GM18505 (cell line): Measurements from ENCODE around the gene PALLD.

Experiments used
- ATAC-seq: cut with Tn5 transposase; IDR thresholded peaks from one replicate; pipeline ENCODE4 v1.9.1; 2021; ENCODE audit not compliant: unreplicated experiment
- POLR2A ChIP-seq: IDR thresholded peaks from 4 replicates; pipeline ENCODE4 v1.6.1; 2011; ENCODE audit warnings: borderline replicate concordance; ENCODE audit not compliant: insufficient read depth, insufficient read length; ENCODE audit errors: extremely low read depth

PALLD gene

GRCh38 chr4:168679819-168680218, 183.0 kb downstream of the PALLD start:
- no peak for TF ChIP-seq POLR2A
- no peak for ATAC-seq

GRCh38 chr4:168682898-168683500, 186.1 kb downstream of the PALLD start:
- TF ChIP-seq POLR2A = no peak
- ATAC-seq = no peak

GRCh38 chr4:168683595-168683994, 186.7 kb downstream of the PALLD start:
- no peak for TF ChIP-seq POLR2A
- no peak for ATAC-seq

- no peak for TF ChIP-seq POLR2A
- ATAC-seq = peak; percentile 95
Observed at GRCh38 chr4:168685136-168685809, 188.4 kb downstream of the PALLD start.

GRCh38 chr4:168688584-168688983, 191.7 kb downstream of the PALLD start:
- no peak for TF ChIP-seq POLR2A
- no peak for ATAC-seq

DNA sequence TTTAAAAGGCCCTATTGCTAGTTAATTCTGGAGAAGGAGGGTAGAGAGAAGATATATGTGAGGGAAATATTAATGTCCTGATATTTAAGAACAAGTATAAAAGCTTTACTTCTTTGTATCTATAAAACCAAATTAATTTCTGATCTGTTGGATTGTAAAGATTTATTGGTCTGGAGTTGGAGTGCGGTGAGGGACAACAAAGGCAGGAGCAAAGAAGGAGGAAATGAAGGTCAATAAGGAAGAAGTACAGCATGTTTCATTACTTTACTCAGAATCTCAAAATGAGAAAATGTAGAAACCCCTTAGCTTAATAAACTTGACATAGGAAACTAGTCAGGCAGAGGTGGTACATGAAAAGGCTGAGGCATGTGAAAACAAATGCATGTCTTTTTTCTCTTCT, 192.9 kb downstream of the PALLD start:
- ATAC-seq = no peak
- no peak for TF ChIP-seq POLR2A

DNA sequence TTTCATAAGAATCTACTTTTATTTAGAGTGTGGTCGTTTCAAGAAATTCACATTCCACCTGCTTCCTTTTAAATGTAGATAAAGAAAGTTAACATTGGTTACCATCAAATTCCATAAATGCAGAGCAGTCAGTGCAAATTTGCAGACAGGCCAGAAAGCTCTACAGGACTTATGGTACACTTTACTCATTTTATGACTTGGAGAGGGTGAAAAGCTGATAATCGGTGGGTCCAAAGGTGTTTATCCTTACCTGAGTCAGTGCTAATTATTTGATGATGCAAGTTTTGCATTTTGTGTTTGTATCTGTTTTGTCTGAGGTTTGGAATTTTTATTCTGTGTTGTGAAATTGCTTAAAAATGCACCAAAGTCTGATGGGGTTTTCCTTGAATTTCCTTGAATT, 193.3 kb downstream of the PALLD start:
- ATAC-seq = no peak
- TF ChIP-seq POLR2A = no peak

DNA sequence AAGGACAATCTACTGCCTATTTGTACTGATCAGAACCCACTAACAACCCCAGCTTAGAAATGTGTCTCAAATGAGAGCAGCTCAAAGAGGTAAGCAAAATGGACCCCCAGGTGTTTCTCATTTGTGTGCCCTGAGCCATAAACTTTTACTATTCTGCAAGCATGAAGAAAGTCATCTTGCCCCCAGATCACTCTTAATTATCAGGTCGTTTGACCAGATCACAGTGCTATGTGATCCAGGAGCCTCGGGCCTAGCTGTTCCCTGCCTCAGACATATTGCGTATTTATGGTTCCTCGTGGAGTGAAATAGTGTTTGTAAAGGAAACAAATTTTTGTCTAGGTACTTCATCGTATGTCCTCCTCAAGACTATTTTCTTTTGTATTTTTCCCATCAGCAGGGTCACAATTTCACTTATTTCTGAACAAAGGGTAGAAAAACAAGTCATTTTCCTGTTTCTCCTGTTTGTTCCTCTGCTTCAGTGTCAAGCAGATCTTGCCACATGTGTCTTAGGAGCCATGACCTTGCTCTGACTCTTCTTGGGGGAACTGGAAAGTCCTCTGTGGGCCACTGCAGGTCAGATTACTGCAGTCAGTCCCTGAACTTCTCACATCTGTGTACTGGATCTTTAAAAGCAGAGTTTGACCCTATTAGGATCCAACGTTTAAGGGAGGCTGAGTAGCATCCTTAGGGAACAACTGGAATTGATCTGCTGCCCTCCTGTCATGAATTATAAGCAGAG, 194.9 kb downstream of the PALLD start:
- TF ChIP-seq POLR2A = no peak
- ATAC-seq = no peak

- no peak for TF ChIP-seq POLR2A
- ATAC-seq = no peak
Observed at GRCh38 chr4:168693750-168694490, 197.1 kb downstream of the PALLD start.

- no peak for ATAC-seq
- TF ChIP-seq POLR2A = no peak
Observed at GRCh38 chr4:168694667-168695066, 197.8 kb downstream of the PALLD start.

GRCh38 chr4:168695288-168695687, 198.4 kb downstream of the PALLD start:
- ATAC-seq = no peak
- no peak for TF ChIP-seq POLR2A

- ATAC-seq = no peak
- no peak for TF ChIP-seq POLR2A
Observed at GRCh38 chr4:168696280-168696679, 199.4 kb downstream of the PALLD start.

DNA sequence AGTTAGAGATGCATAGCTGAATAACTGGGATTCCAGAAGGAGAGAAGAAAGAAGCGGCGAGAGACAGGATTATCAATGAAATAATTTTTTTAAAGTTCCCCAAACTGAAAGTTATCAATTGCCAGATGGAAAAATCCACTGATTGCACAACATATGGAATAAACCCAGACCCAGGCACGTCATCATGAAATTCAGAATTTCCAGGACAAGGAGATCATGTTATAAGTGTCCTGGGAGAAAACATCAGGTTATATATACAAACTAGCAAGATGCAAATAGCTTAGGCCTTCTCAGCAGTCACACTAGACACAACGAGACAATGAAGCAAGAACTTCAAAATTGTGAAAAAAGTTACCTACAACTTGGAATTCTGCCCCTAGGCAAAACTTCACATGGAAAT, 200.0 kb downstream of the PALLD start:
- no peak for ATAC-seq
- no peak for TF ChIP-seq POLR2A
